DOHH2 (cell line): ENCODE data around the gene PAOX.

ENCODE experiments used
- H3F3A ChIP-seq: fragments of 200-600 bp; sonication (generic), shearing (Covaris generic); 2 replicates; pipeline ENCODE4 v1.6.0; 2016; ENCODE audit warnings: antibody characterized with exemption, mild to moderate bottlenecking; ENCODE audit not compliant: control insufficient read depth, insufficient read depth
- H3K27ac ChIP-seq: fragments of 200-600 bp; sonication (generic); 2 replicates; pipeline ENCODE4 v1.5.1; 2014; ENCODE audit warnings: low read depth, mild to moderate bottlenecking, low read length, moderate library complexity
- H3K27me3 ChIP-seq: fragments of 200-600 bp; sonication (generic); 2 replicates; pipeline ENCODE4 v1.6.1; 2014; ENCODE audit warnings: mild to moderate bottlenecking, low read length, mixed read lengths; ENCODE audit not compliant: control insufficient read depth
- H3K36me3 ChIP-seq: fragments of 200-600 bp; sonication (generic); 2 replicates; pipeline ENCODE4 v1.6.1; 2014; ENCODE audit warnings: mild to moderate bottlenecking, low read length, moderate library complexity, mixed read lengths; ENCODE audit not compliant: control insufficient read depth
- H3K4me1 ChIP-seq: fragments of 200-600 bp; sonication (generic); 2 replicates; pipeline ENCODE4 v1.6.1; 2014; ENCODE audit warnings: mild to moderate bottlenecking, low read length, mixed read lengths; ENCODE audit not compliant: control insufficient read depth
- H3K4me2 ChIP-seq: fragments of 200-600 bp; sonication (generic); 2 replicates; pipeline ENCODE4 v1.6.0; 2014; ENCODE audit warnings: mild to moderate bottlenecking, low read length, moderate library complexity
- H3K4me3 ChIP-seq: fragments of 200-600 bp; sonication (generic); 2 replicates; pipeline ENCODE4 v1.5.1; 2014; ENCODE audit warnings: mild to moderate bottlenecking, low read length, mixed read lengths
- H3K79me2 ChIP-seq: fragments of 200-600 bp; sonication (generic); 2 replicates; pipeline ENCODE4 v1.6.1; 2014; ENCODE audit warnings: mild to moderate bottlenecking, low read length, mixed read lengths; ENCODE audit not compliant: control insufficient read depth
- H3K9me2 ChIP-seq: fragments of 200-600 bp; sonication (generic); replicated peaks from 2 replicates; pipeline ENCODE4 v1.6.1; 2014; ENCODE audit warnings: mild to moderate bottlenecking, low read length, mixed read lengths; ENCODE audit not compliant: control insufficient read depth
- H3K9me3 ChIP-seq: fragments of 200-600 bp; sonication (generic); 2 replicates; pipeline ENCODE4 v1.6.1; 2014; ENCODE audit warnings: antibody characterized with exemption, low read length, mixed read lengths; ENCODE audit not compliant: control insufficient read depth, insufficient read depth
- H4K20me1 ChIP-seq: fragments of 200-600 bp; sonication (generic); 2 replicates; pipeline ENCODE4 v1.6.0; 2014; ENCODE audit warnings: low read depth, mild to moderate bottlenecking, antibody characterized with exemption, low read length, moderate library complexity; ENCODE audit not compliant: control insufficient read depth, insufficient read depth
- EZH2phosphoT487 ChIP-seq: fragments of 200-600 bp; sonication (generic); IDR thresholded peaks from 2 replicates; pipeline ENCODE4 v1.6.1; 2017; ENCODE audit warnings: borderline replicate concordance, mild to moderate bottlenecking, antibody characterized with exemption, low read length, moderate library complexity, mixed read lengths
- TF ChIP-seq, protein P1 (sequence below): fragments of 200-600 bp; sonication (generic); IDR thresholded peaks from one replicate; pipeline ENCODE4 v1.5.1; 2014; ENCODE audit warnings: antibody characterized with exemption, mild to moderate bottlenecking, low read depth, low read length; ENCODE audit not compliant: poor library complexity, severe bottlenecking

The PAOX gene

DNA sequence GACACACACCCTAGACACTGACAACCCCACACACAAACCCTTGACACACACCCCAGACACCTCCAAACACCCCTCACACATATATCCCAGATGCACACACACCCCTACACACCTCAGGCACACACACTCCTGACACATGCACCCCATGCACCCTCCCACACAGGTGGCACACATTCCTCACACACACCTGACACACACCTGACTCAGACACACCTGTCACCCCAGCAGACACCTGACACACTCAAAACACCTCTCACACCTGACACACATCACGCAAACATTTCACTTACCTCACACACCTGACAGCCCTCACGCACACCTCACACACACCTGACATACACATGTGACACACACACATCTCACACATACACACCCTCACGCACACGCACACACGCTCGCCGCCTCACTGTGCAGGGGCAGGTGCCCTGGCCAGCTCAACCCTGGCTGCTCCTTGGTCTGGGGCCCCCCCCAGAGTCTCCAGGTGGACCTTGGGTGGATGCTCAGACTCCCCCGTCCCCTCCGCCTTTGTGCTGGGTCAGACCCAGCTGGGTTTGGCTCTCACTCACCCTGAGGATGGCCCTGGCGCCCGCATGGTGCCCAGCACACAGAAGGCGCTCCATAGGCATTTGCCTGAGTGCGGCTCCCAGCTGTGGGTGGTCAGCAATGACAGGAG, 39.2 kb upstream of the PAOX start:
- H3K9me2 ChIP-seq, result no peaks in the 10 kb centered on the region
- H3K4me2 ChIP-seq, result no peak overlapping the region
- no peaks in the 10 kb centered on the region for H3K36me3 ChIP-seq
- no peaks in the 10 kb centered on the region for H4K20me1 ChIP-seq
- H3F3A ChIP-seq, result no peaks in the 10 kb centered on the region
- no peaks in the 10 kb centered on the region for H3K79me2 ChIP-seq
- no peak overlapping the region for H3K4me3 ChIP-seq
- TF ChIP-seq, protein P1, sequence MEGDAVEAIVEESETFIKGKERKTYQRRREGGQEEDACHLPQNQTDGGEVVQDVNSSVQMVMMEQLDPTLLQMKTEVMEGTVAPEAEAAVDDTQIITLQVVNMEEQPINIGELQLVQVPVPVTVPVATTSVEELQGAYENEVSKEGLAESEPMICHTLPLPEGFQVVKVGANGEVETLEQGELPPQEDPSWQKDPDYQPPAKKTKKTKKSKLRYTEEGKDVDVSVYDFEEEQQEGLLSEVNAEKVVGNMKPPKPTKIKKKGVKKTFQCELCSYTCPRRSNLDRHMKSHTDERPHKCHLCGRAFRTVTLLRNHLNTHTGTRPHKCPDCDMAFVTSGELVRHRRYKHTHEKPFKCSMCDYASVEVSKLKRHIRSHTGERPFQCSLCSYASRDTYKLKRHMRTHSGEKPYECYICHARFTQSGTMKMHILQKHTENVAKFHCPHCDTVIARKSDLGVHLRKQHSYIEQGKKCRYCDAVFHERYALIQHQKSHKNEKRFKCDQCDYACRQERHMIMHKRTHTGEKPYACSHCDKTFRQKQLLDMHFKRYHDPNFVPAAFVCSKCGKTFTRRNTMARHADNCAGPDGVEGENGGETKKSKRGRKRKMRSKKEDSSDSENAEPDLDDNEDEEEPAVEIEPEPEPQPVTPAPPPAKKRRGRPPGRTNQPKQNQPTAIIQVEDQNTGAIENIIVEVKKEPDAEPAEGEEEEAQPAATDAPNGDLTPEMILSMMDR, result no peak
- TF ChIP-seq EZH2phosphoT487, result no peak
- peaks cover 30% of the 10 kb centered on the region; the same call in 1 of the 2 replicates for H3K9me3 ChIP-seq
- H3K4me1 ChIP-seq, result no peaks in the 10 kb centered on the region
- H3K27ac ChIP-seq, result no peak overlapping the region
- peaks cover 5% of the 10 kb centered on the region for H3K27me3 ChIP-seq

DNA sequence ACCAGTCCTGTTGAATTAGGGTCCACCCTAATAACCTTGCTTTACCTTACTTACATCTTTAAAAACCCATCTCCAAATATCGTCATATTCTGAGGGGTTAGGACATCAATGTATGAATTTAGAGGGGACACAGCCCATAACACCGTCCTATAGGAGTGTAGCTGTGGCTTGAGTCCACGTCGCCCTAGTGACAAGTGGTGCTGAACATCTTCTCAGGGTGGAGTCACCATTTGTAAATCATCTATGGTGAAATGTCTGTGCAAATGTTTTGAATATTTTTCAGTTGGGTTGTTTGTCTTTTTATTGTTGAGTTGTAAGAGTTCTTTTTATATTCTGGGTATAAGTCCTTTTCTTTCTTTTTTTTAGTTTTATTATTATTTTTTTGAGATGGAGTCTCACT, 37.1 kb upstream of the PAOX start:
- no peak for TF ChIP-seq EZH2phosphoT487
- TF ChIP-seq, protein P1, result no peak
- no peaks in the 10 kb centered on the region for H4K20me1 ChIP-seq
- no peak overlapping the region for H3K4me2 ChIP-seq
- H3K4me1 ChIP-seq, result no peaks in the 10 kb centered on the region; the same call in 1 of the 2 replicates
- no peaks in the 10 kb centered on the region for H3K36me3 ChIP-seq
- peaks cover 26% of the 10 kb centered on the region; the same call in 1 of the 2 replicates for H3K9me3 ChIP-seq
- H3K27me3 ChIP-seq, result no peaks in the 10 kb centered on the region
- H3K9me2 ChIP-seq, result no peaks in the 10 kb centered on the region
- no peak overlapping the region for H3K27ac ChIP-seq
- H3K4me3 ChIP-seq, result no peak overlapping the region
- no peaks in the 10 kb centered on the region for H3F3A ChIP-seq
- no peaks in the 10 kb centered on the region for H3K79me2 ChIP-seq

DNA sequence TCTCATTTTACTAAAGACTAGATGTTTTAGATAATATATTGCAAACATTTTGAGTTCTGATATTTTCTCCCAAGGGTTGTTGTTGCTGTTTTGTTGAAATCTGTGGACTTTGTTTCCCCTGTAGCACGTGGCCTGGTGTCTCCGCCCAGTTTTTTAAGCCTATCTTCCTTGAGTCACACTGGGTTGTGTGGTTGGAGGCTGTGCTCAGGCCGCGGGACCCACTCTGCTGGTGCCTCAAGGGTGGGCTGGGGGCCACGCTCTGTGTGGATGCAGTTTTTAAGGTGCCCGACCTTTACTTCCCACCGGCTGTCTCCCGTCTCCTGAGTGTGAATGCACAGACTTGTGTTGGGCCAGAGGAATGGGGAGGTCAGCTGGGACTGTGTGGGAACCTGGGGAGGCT, 36.1 kb upstream of the PAOX start:
- no peaks in the 10 kb centered on the region for H3K27me3 ChIP-seq
- H3F3A ChIP-seq, result no peaks in the 10 kb centered on the region
- no peak overlapping the region for H3K4me2 ChIP-seq
- no peaks in the 10 kb centered on the region for H3K36me3 ChIP-seq
- H3K4me1 ChIP-seq, result no peaks in the 10 kb centered on the region; the same call in 1 of the 2 replicates
- H3K79me2 ChIP-seq, result no peaks in the 10 kb centered on the region
- H3K9me2 ChIP-seq, result no peaks in the 10 kb centered on the region
- TF ChIP-seq, protein P1, result no peak
- peaks cover 17% of the 10 kb centered on the region; the same call in 1 of the 2 replicates for H3K9me3 ChIP-seq
- H4K20me1 ChIP-seq, result no peaks in the 10 kb centered on the region
- no peak overlapping the region for H3K27ac ChIP-seq
- no peak overlapping the region for H3K4me3 ChIP-seq
